Stimulated activated CD4-positive, alpha-beta T cell treated with anti-CD3 and anti-CD28 coated beads, Interleukin-12 subunit alpha, Interleukin-12 subunit beta, amount 100 ng/mL, for 48 hours (primary cell): ENCODE data around the gene PPFIA2.

Source experiments
- DNase-seq, 3 donors: peaks; one replicate each; pipeline ENCODE4 v3.0.0-alpha.2; 2020; ENCODE audit warnings: low read depth in 2 of 3, low spot score in 1 of 3

PPFIA2 gene

GRCh38 chr12:81558031-81558430, 201.1 kb downstream of the PPFIA2 start:
- DNase-seq = no peak

GRCh38 chr12:81546811-81547210, 212.3 kb downstream of the PPFIA2 start:
- no peak for DNase-seq

- DNase-seq = no peak
Observed at GRCh38 chr12:81543621-81544139, 215.5 kb downstream of the PPFIA2 start.

GRCh38 chr12:81542065-81543010, 216.8 kb downstream of the PPFIA2 start:
- DNase-seq = no peak

- no peak for DNase-seq
Observed at GRCh38 chr12:81541121-81541520, 218.0 kb downstream of the PPFIA2 start.

- DNase-seq = no peak
Observed at GRCh38 chr12:81539279-81539678, 219.9 kb downstream of the PPFIA2 start.

- no peak for DNase-seq
Observed at GRCh38 chr12:81533054-81533453, 226.1 kb downstream of the PPFIA2 start.

GRCh38 chr12:81530352-81530751, 228.8 kb downstream of the PPFIA2 start:
- no peak for DNase-seq

GRCh38 chr12:81520064-81520945, 238.8 kb downstream of the PPFIA2 start:
- DNase-seq = no peak

GRCh38 chr12:81518638-81519037, 240.5 kb downstream of the PPFIA2 start:
- DNase-seq = no peak

- DNase-seq = no peak
Observed at GRCh38 chr12:81517296-81517695, 241.9 kb downstream of the PPFIA2 start.

- DNase-seq = no peak
Observed at GRCh38 chr12:81502912-81503695, 256.0 kb downstream of the PPFIA2 start.

GRCh38 chr12:81500788-81501187, 258.4 kb downstream of the PPFIA2 start:
- DNase-seq = no peak

GRCh38 chr12:81499809-81500208, 259.3 kb downstream of the PPFIA2 start:
- no peak for DNase-seq

- no peak for DNase-seq
Observed at GRCh38 chr12:81492131-81492720, 266.9 kb downstream of the PPFIA2 start.

GRCh38 chr12:81472934-81473333, 286.2 kb downstream of the PPFIA2 start:
- no peak for DNase-seq

- DNase-seq = no peak
Observed at GRCh38 chr12:81470923-81471322, 288.2 kb downstream of the PPFIA2 start.

- no peak for DNase-seq
Observed at GRCh38 chr12:81468206-81468605, 290.9 kb downstream of the PPFIA2 start.

- DNase-seq = no peak
Observed at GRCh38 chr12:81465876-81466275, 293.3 kb downstream of the PPFIA2 start.

- DNase-seq = no peak
Observed at GRCh38 chr12:81465191-81465590, 294.0 kb downstream of the PPFIA2 start.
